ENCODE measurements around the gene CLCN6.
"Not testable (repeated sequence)": the region's sequence is repeated elsewhere in the genome, so short reads cannot be mapped to it uniquely, and the experiment has no call there.

CLCN6 gene

GRCh38 chr1:11800391-11800755 is 5.6 kb upstream of the CLCN6 start:
- no peak overlapping the region for H3K27ac ChIP-seq
- no peak for TF ChIP-seq CTCF (IDR thresholded peaks at IDR 0.05; ENCODE audit: low read depth, low read length)
- H3K27me3 ChIP-seq (ENCODE audit: insufficient read depth, low read depth, severe bottlenecking) = no peaks in the 10 kb centered on the region
- no peak for DNase-seq
- H3K36me3 ChIP-seq = peaks cover 17% of the 10 kb centered on the region
- no peak overlapping the region for H3K4me3 ChIP-seq (ENCODE audit: low read depth, low read length)
- H3K9me3 ChIP-seq (ENCODE audit: severe bottlenecking) = no peaks in the 10 kb centered on the region

GRCh38 chr1:11800756-11801433 is 5.1 kb upstream of the CLCN6 start:
- no peaks in the 10 kb centered on the region for H3K27me3 ChIP-seq (ENCODE audit: insufficient read depth, low read depth, severe bottlenecking)
- H3K27ac ChIP-seq = no peak overlapping the region
- H3K36me3 ChIP-seq = peaks cover 12% of the 10 kb centered on the region
- TF ChIP-seq CTCF (IDR thresholded peaks at IDR 0.05; ENCODE audit: low read depth, low read length) = no peak
- H3K9me3 ChIP-seq (ENCODE audit: severe bottlenecking) = no peaks in the 10 kb centered on the region
- no peak overlapping the region for H3K4me3 ChIP-seq (ENCODE audit: low read depth, low read length)
- DNase-seq = no peak

- Histone ChIP-seq H3K9me3 (ENCODE audit: severe bottlenecking) (no peaks in the 10 kb centered on the region), H3K4me3 (ENCODE audit: low read depth, low read length) (no peak overlapping the region), H3K27ac (no peak overlapping the region), H3K36me3 (peaks cover 17% of the 10 kb centered on the region), H3K27me3 (ENCODE audit: insufficient read depth, low read depth, severe bottlenecking) (no peaks in the 10 kb centered on the region)
- TF ChIP-seq CTCF (IDR thresholded peaks at IDR 0.05; ENCODE audit: low read depth, low read length) = no peak
- DNase-seq = no peak
These were observed 3.4 kb upstream of the CLCN6 start for GRCh38 chr1:11802616-11802972.

GRCh38 chr1:11802973-11803885 is 2.8 kb upstream of the CLCN6 start:
- no peaks in the 10 kb centered on the region for H3K27me3 ChIP-seq (ENCODE audit: insufficient read depth, low read depth, severe bottlenecking)
- peak overlapping the region; percentile 63 for H3K27ac ChIP-seq
- TF ChIP-seq CTCF (IDR thresholded peaks at IDR 0.05; ENCODE audit: low read depth, low read length) = no peak
- DNase-seq = peak; percentile 97
- no peaks in the 10 kb centered on the region for H3K9me3 ChIP-seq (ENCODE audit: severe bottlenecking)
- H3K36me3 ChIP-seq = peaks cover 23% of the 10 kb centered on the region
- peak overlapping the region; percentile 24 for H3K4me3 ChIP-seq (ENCODE audit: low read depth, low read length)

- DNase-seq; H3K9me3 ChIP-seq (ENCODE audit: severe bottlenecking); H3K27me3 ChIP-seq (ENCODE audit: insufficient read depth, low read depth, severe bottlenecking): not testable (repeated sequence)
- peaks cover 28% of the 10 kb centered on the region for H3K36me3 ChIP-seq
- peak overlapping the region; percentile 63 for H3K27ac ChIP-seq
- H3K4me3 ChIP-seq (ENCODE audit: low read depth, low read length) = peak overlapping the region; percentile 17
These were observed 1.9 kb upstream of the CLCN6 start for GRCh38 chr1:11803924-11804665.

Measured in WERI-Rb-1 (cell line).